ENCODE results near the gene RUNX2. TPM values are rescaled to one million over a fixed set of nuclear protein-coding genes. Genes with fewer than 3 reads are reported as not detected.

RUNX2 gene
- total and polyA plus RNA-seq, 12 donors, result 0.28 to 4.5 (median 1.8) TPM

DNA sequence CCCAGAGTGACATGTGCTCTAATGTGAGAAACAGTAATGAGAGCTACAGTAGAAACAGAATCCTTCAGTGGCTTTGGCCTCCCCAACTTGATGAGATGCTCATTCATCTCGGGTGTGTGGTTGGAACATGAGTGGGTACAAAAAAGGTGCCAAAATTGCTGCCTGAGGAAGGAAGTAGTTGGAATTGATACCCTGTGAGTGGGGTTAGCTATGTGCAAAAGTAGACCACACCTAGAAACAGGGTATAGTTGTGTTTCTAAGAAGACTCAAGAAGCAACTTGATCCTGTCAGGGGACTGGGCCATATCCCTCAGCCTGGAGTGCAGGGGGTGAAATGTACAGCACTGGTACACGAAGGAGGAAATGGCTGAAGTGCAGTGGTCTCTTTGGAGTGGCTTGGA, 256.0 kb downstream of the RUNX2 start:
- no peak overlapping the region for H3K27ac ChIP-seq
- no peak for TF ChIP-seq POLR2A (IDR thresholded peaks at IDR 0.05)
- TF ChIP-seq, protein P1, sequence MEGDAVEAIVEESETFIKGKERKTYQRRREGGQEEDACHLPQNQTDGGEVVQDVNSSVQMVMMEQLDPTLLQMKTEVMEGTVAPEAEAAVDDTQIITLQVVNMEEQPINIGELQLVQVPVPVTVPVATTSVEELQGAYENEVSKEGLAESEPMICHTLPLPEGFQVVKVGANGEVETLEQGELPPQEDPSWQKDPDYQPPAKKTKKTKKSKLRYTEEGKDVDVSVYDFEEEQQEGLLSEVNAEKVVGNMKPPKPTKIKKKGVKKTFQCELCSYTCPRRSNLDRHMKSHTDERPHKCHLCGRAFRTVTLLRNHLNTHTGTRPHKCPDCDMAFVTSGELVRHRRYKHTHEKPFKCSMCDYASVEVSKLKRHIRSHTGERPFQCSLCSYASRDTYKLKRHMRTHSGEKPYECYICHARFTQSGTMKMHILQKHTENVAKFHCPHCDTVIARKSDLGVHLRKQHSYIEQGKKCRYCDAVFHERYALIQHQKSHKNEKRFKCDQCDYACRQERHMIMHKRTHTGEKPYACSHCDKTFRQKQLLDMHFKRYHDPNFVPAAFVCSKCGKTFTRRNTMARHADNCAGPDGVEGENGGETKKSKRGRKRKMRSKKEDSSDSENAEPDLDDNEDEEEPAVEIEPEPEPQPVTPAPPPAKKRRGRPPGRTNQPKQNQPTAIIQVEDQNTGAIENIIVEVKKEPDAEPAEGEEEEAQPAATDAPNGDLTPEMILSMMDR (IDR thresholded peaks at IDR 0.05), result no peak
- H3K9me3 ChIP-seq (replicated peaks in 1 of 3), result no peaks in the 10 kb centered on the region
- H3K36me3 ChIP-seq (replicated peaks in 1 of 2), result no peaks in the 10 kb centered on the region
- 59 to 73% (median 67%) methylated on average over 2 of the region's 2 CpGs for whole genome bisulfite sequencing, 4 donors
- no peaks in the 10 kb centered on the region for H3K4me1 ChIP-seq (replicated peaks in 1 of 2)
- no peak for DNase-seq
- intact Hi-C loops (cut with DNase I), result no loop called here
- no peak overlapping the region for H3K4me3 ChIP-seq
- no peaks in the 10 kb centered on the region for H3K27me3 ChIP-seq

DNA sequence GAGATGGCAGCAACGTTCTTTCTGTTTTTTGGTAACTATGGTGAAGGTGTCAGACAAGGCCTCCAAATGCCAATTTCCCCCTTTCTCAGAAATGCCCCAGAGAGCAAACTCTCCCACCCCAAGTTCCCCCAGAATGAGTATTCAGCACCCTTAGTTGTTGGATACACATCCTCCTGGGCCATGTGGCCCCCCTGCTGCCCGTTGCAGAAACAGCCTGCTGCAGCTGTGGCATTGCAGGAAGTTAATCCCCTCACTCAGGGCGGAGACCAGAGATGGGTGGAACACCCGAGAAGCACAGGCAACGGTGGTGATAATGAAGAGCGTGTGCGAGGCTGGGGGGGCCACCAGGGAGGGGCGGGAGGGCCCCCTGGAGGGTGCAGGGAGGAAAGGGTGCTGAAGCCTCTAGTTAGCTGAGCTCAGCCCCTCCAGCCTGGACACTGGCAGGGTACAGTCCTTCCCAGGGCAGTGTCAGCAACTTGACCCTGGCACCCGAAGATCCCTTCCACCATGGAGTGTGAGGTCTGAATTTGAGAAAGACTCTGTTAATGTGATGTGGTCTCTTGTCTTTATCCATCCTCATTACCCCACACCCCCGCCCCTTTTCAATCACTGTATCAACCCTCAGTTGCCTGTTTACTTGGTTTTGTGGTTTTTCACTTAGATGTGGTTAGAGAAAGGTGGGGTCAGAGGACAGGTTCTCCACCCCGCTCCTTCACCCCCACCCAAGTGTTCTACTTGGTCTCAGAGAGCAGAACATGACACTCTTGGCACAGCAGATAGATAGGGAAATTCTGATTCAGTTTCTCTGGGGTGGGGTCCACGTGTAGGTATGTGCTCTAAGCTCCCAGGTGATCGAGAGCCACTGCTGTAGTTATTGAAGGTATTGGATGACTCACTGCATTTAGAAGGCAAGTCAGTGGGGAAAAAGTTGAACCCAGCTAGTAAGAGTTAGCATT, 258.4 kb downstream of the RUNX2 start:
- no peak for TF ChIP-seq POLR2A (IDR thresholded peaks at IDR 0.05)
- TF ChIP-seq, protein P1 (IDR thresholded peaks at IDR 0.05), result no peak
- Histone ChIP-seq H3K9me3 (replicated peaks in 1 of 3) (no peaks in the 10 kb centered on the region), H3K36me3 (replicated peaks in 1 of 2) (no peaks in the 10 kb centered on the region), H3K4me3 (no peak overlapping the region), H3K27ac (no peak overlapping the region), H3K27me3 (no peaks in the 10 kb centered on the region), H3K4me1 (replicated peaks in 1 of 2) (no peaks in the 10 kb centered on the region)
- intact Hi-C loops (cut with DNase I), result no loop called here
- 65 to 73% (median 69%) methylated on average over 8 to 13 of the region's 13 CpGs for WGBS, 4 donors
- no peak for DNase-seq

DNA sequence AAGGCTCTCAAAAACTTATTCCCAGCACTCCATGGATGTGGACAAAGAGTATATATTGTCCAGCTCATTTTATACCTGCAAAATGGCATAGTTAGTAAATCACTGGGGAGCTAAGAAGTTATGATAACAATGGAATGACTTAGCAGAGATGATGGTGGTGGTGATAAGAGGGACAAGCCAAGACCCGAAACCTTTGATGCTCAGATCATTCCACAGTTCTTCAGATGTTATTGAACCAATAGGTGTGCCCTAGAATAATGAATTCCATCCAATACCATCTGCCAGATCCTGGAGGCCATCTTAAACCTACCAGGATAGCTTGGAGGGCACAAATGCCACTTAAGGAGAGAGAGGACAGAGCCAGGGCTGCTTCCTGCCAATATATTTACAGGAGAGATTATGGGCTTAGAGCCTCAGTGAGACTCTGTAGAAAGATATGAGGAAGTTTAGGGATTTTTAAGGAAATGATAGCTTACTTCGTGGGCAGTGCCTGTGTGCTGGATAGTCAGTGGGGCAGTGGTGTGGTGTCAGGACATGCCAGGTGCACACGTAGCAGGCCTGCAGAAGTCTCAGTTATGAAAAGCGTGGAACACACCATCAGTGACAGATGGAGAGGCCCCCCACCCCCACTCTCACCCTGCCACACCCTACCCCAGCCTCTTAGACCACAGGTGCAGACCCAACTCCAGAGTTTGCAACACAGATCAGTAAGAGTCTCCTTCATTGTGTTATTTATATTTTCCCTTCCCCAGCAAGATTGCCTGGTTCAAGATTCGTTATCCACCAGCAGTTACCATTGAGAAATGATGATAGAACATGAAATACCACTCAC, 259.3 kb downstream of the RUNX2 start:
- H3K36me3 ChIP-seq (replicated peaks in 1 of 2), result no peaks in the 10 kb centered on the region
- no peak for DNase-seq
- H3K9me3 ChIP-seq (replicated peaks in 1 of 3), result no peaks in the 10 kb centered on the region
- TF ChIP-seq POLR2A (IDR thresholded peaks at IDR 0.05), result no peak
- TF ChIP-seq, protein P1 (IDR thresholded peaks at IDR 0.05), result no peak
- no peak overlapping the region for H3K27ac ChIP-seq
- H3K4me1 ChIP-seq (replicated peaks in 1 of 2), result no peaks in the 10 kb centered on the region
- intact Hi-C loops (cut with DNase I), result no loop called here
- H3K27me3 ChIP-seq, result no peaks in the 10 kb centered on the region
- 73 to 78% (median 76%) methylated on average over 5 of the region's 5 CpGs for WGBS, 4 donors
- H3K4me3 ChIP-seq, result no peak overlapping the region

DNA sequence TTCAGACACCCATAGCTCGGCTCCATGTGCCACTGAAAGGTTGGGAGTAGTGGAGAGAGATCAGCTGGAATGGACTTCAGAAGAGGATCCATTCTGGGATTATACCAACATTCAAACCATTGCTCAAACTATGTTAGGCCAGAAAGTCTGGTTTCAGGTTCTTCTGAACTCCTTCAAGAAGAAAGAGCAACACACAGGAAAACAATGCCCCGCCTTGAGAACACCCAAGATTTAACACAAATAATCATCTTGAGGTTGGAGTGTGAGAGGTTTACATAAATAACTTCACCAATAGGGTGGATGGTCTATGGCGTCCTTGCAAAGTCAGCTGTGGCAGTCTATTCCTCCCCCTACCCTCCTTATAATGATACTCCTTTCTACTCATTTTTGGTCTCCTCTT, 261.2 kb downstream of the RUNX2 start:
- Histone ChIP-seq H3K27ac (no peak overlapping the region), H3K36me3 (replicated peaks in 1 of 2) (no peaks in the 10 kb centered on the region), H3K4me1 (replicated peaks in 1 of 2) (no peaks in the 10 kb centered on the region), H3K27me3 (no peaks in the 10 kb centered on the region), H3K9me3 (replicated peaks in 1 of 3) (no peaks in the 10 kb centered on the region), H3K4me3 (no peak overlapping the region)
- TF ChIP-seq, protein P1 (IDR thresholded peaks at IDR 0.05), result no peak
- TF ChIP-seq POLR2A (IDR thresholded peaks at IDR 0.05), result no peak
- intact Hi-C loops (cut with DNase I), result no loop called here
- DNase-seq, result no peak
- 75 to 94% (median 91%) methylated on average over 3 of the region's 3 CpGs for WGBS, 4 donors
